ENCODE measurements around the gene OSBPL9. TPM values are rescaled to one million over a fixed set of nuclear protein-coding genes. Genes with fewer than 3 reads are reported as not detected.

Gene OSBPL9
- total and polyA plus RNA-seq, 4 experiments from 2014 or later, result 45.1 to 47.8 (median 46.1) TPM

- Histone ChIP-seq H3K27me3 (ENCODE audit: insufficient read depth, low read length) (no peaks in the 10 kb centered on the region), H3K4me1 (ENCODE audit: insufficient read depth, low read length) (no peaks in the 10 kb centered on the region), H3K27ac (ENCODE audit: low read depth, low read length) (no peak overlapping the region), H3K4me3 (ENCODE audit: low read length in 2 of 2) (no peak overlapping the region), H3K9me3 (ENCODE audit: control insufficient read depth in 1 of 2, low read length in 2 of 2) (no peaks in the 10 kb centered on the region), H3K36me3 (ENCODE audit: insufficient read depth, low read length) (no peaks in the 10 kb centered on the region)
- H3K36me3 Mint-ChIP-seq, result no peaks in the 10 kb centered on the region
- POLR2A ChIA-PET (ENCODE audit: partially characterized antibody), result no interaction called here
- no peaks in the 10 kb centered on the region for H3K4me1 Mint-ChIP-seq
- H3K27ac Mint-ChIP-seq, result no peak overlapping the region
- peaks cover 8 to 14% of the 10 kb centered on the region in 2 donors for H3K27me3 Mint-ChIP-seq
- CTCF ChIA-PET (ENCODE audit: partially characterized antibody), result no interaction called here
- H3K9me3 Mint-ChIP-seq, result peaks cover 0 to 2% (median 0%) of the 10 kb centered on the region in 8 donors
- intact Hi-C loops (cut with micrococcal nuclease), result no loop called here
- no peak overlapping the region for H3K4me3 Mint-ChIP-seq
- DNase-seq, result no peak
These were observed 6.3 kb upstream of the OSBPL9 start for GRCh38 chr1:51610637-51611036.

GRCh38 chr1:51612447-51612961 lies 4.4 kb upstream of the OSBPL9 start:
- no peak overlapping the region for H3K4me3 Mint-ChIP-seq
- peaks cover 0 to 2% (median 0%) of the 10 kb centered on the region in 8 donors for H3K9me3 Mint-ChIP-seq
- Histone ChIP-seq H3K27ac (ENCODE audit: low read depth, low read length) (no peak overlapping the region), H3K9me3 (ENCODE audit: control insufficient read depth in 1 of 2, low read length in 2 of 2) (no peaks in the 10 kb centered on the region), H3K36me3 (ENCODE audit: insufficient read depth, low read length) (no peaks in the 10 kb centered on the region), H3K4me1 (ENCODE audit: insufficient read depth, low read length) (peaks cover 7% of the 10 kb centered on the region), H3K4me3 (ENCODE audit: low read length in 2 of 2) (no peak overlapping the region), H3K27me3 (ENCODE audit: insufficient read depth, low read length) (no peaks in the 10 kb centered on the region)
- CTCF ChIA-PET (ENCODE audit: partially characterized antibody), result no interaction called here
- POLR2A ChIA-PET (ENCODE audit: partially characterized antibody), result no interaction called here
- no peak for DNase-seq
- no peak overlapping the region for H3K27ac Mint-ChIP-seq
- H3K4me1 Mint-ChIP-seq, result peaks cover 6 to 13% (median 10%) of the 10 kb centered on the region in 4 donors
- peaks cover 0 to 5% of the 10 kb centered on the region in 2 donors for H3K36me3 Mint-ChIP-seq
- peaks cover 8 to 12% of the 10 kb centered on the region in 2 donors for H3K27me3 Mint-ChIP-seq
- intact Hi-C loops (cut with micrococcal nuclease), result no loop called here

- H3K9me3 Mint-ChIP-seq, result no peaks in the 10 kb centered on the region
- peaks cover 4 to 5% of the 10 kb centered on the region in 2 donors for H3K27me3 Mint-ChIP-seq
- H3K4me1 Mint-ChIP-seq, result peaks cover 20 to 42% (median 30%) of the 10 kb centered on the region in 4 donors
- CTCF ChIA-PET (ENCODE audit: partially characterized antibody), result no interaction called here
- Histone ChIP-seq H3K27ac (ENCODE audit: low read depth, low read length) (no peak overlapping the region), H3K9me3 (ENCODE audit: control insufficient read depth in 1 of 2, low read length in 2 of 2) (no peaks in the 10 kb centered on the region), H3K27me3 (ENCODE audit: insufficient read depth, low read length) (no peaks in the 10 kb centered on the region), H3K36me3 (ENCODE audit: insufficient read depth, low read length) (no peaks in the 10 kb centered on the region), H3K4me1 (ENCODE audit: insufficient read depth, low read length) (peaks cover 26% of the 10 kb centered on the region), H3K4me3 (ENCODE audit: low read length in 2 of 2) (no peak overlapping the region)
- H3K4me3 Mint-ChIP-seq, result peak overlapping the region in 3 of 8 donors; percentile 30 to 58 (median 33)
- no peak for DNase-seq
- H3K36me3 Mint-ChIP-seq, result peaks cover 0 to 5% of the 10 kb centered on the region in 2 donors
- POLR2A ChIA-PET (ENCODE audit: partially characterized antibody), result interaction anchor here (0.6 to 0.7 kb wide), 2 partner anchors 8 to 46 kb away, joined by 3 read pairs; no protein-coding TSS in a partner anchor
- peak overlapping the region in 5 of 7 donors; percentile 20 to 80 (median 32) for H3K27ac Mint-ChIP-seq
- intact Hi-C loops (cut with micrococcal nuclease), result loop anchor here (2.0 to 5.0 kb wide), 5 partner anchors 47 to 379 kb away; partner anchors contain the start of genes EPS15, NRDC and RNF11
These were observed 1.1 kb upstream of the OSBPL9 start for GRCh38 chr1:51615780-51616291.

DNA sequence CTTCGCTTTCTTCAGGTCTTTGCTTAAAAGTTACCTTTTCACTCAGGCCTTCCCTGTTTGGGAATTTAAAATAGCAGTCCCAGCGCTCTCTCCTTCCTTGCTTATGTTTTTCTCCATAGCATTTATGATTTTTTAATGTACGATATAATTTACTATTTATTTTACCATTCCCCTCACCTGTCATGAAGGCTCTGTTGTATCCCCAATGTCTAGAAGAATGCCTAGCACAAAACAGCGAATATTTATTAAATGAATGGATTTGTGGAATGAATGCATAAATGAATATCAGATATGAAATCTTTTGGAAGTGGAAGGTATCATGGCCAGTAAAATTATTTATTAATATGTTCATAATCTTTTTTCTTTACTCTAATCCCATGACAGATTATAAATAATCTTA lies 402 bp upstream of the OSBPL9 start:
- peaks cover 2 to 3% of the 10 kb centered on the region in 2 donors for H3K27me3 Mint-ChIP-seq
- POLR2A ChIA-PET (ENCODE audit: partially characterized antibody), result interaction anchor here (1.1 to 2.0 kb wide), 3 partner anchors 48 to 116 kb away, joined by 5 to 9 read pairs (median 7); no protein-coding TSS in a partner anchor
- peaks cover 0 to 5% of the 10 kb centered on the region in 2 donors for H3K36me3 Mint-ChIP-seq
- peak overlapping the region in 6 of 8 donors; percentile 21 to 100 (median 79) for H3K4me3 Mint-ChIP-seq
- peak overlapping the region in 5 of 7 donors; percentile 20 to 99 (median 93) for H3K27ac Mint-ChIP-seq
- no peaks in the 10 kb centered on the region for H3K9me3 Mint-ChIP-seq
- H3K4me3 ChIP-seq (ENCODE audit: low read length in 2 of 2), result no peak overlapping the region
- no peaks in the 10 kb centered on the region for H3K27me3 ChIP-seq (ENCODE audit: insufficient read depth, low read length)
- no peak overlapping the region for H3K27ac ChIP-seq (ENCODE audit: low read depth, low read length)
- H3K4me1 Mint-ChIP-seq, result peaks cover 20 to 43% (median 32%) of the 10 kb centered on the region in 4 donors
- CTCF ChIA-PET (ENCODE audit: partially characterized antibody), result no interaction called here
- DNase-seq, result no peak
- H3K9me3 ChIP-seq (ENCODE audit: control insufficient read depth in 1 of 2, low read length in 2 of 2), result no peaks in the 10 kb centered on the region
- H3K4me1 ChIP-seq (ENCODE audit: insufficient read depth, low read length), result peaks cover 26% of the 10 kb centered on the region
- intact Hi-C loops (cut with micrococcal nuclease), result loop anchor here (2.0 to 5.0 kb wide), 5 partner anchors 48 to 379 kb away; partner anchors contain the start of genes EPS15, NRDC and RNF11
- no peaks in the 10 kb centered on the region for H3K36me3 ChIP-seq (ENCODE audit: insufficient read depth, low read length)

DNA sequence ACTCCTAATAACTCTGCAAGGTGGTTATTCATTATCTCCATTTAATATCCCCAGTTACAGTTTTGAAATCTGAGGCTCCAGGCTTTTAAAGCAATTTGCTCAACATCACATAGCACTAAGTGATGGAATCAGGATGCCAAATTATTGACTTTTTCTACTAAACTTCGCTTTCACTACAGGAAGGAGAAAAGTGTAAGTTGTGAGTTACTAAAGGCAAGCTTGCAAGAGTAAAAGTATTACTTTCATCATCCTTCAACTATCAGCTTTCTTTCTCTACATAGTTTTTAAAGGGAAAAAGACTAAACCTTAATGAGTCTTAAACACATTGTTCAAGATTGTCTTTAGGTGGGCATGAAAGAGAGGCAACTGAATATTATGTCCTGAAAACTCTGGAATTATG lies 1.8 kb downstream of the OSBPL9 start:
- ChIA-PET POLR2A (ENCODE audit: partially characterized antibody) (interaction anchor here (1.0 to 2.0 kb wide), 2 partner anchors 50 to 110 kb away, joined by 5 to 9 read pairs; no protein-coding TSS in a partner anchor), CTCF (ENCODE audit: partially characterized antibody) (interaction anchor here (1.2 kb wide), 1 partner anchor 150 kb away, joined by 4 read pairs; no protein-coding TSS in a partner anchor)
- H3K9me3 Mint-ChIP-seq, result no peaks in the 10 kb centered on the region
- intact Hi-C loops (cut with micrococcal nuclease), result loop anchor here (5.0 kb wide), 2 partner anchors 149 to 381 kb away; partner anchors contain the start of gene RNF11
- H3K27ac ChIP-seq (ENCODE audit: low read depth, low read length), result no peak overlapping the region
- no peak for DNase-seq
- H3K27ac Mint-ChIP-seq, result peak overlapping the region in 2 of 7 donors; percentile 80 to 100
- no peaks in the 10 kb centered on the region for H3K27me3 Mint-ChIP-seq
- peaks cover 32 to 58% (median 45%) of the 10 kb centered on the region in 4 donors for H3K4me1 Mint-ChIP-seq
- peaks cover 0 to 5% of the 10 kb centered on the region in 2 donors for H3K36me3 Mint-ChIP-seq
- no peak overlapping the region for H3K4me3 ChIP-seq (ENCODE audit: low read length in 2 of 2)
- no peaks in the 10 kb centered on the region for H3K36me3 ChIP-seq (ENCODE audit: insufficient read depth, low read length)
- H3K27me3 ChIP-seq (ENCODE audit: insufficient read depth, low read length), result no peaks in the 10 kb centered on the region
- no peaks in the 10 kb centered on the region for H3K9me3 ChIP-seq (ENCODE audit: control insufficient read depth in 1 of 2, low read length in 2 of 2)
- H3K4me3 Mint-ChIP-seq, result peak overlapping the region in 3 of 8 donors; percentile 16 to 66 (median 26)
- H3K4me1 ChIP-seq (ENCODE audit: insufficient read depth, low read length), result peaks cover 34% of the 10 kb centered on the region

GRCh38 chr1:51620470-51620869 lies 3.6 kb downstream of the OSBPL9 start:
- intact Hi-C loops (cut with micrococcal nuclease), result no loop called here
- Histone ChIP-seq H3K27me3 (ENCODE audit: insufficient read depth, low read length) (no peaks in the 10 kb centered on the region), H3K27ac (ENCODE audit: low read depth, low read length) (no peak overlapping the region), H3K4me1 (ENCODE audit: insufficient read depth, low read length) (peaks cover 34% of the 10 kb centered on the region), H3K36me3 (ENCODE audit: insufficient read depth, low read length) (no peaks in the 10 kb centered on the region), H3K4me3 (ENCODE audit: low read length in 2 of 2) (no peak overlapping the region), H3K9me3 (ENCODE audit: control insufficient read depth in 1 of 2, low read length in 2 of 2) (no peaks in the 10 kb centered on the region)
- ChIA-PET POLR2A (ENCODE audit: partially characterized antibody) (no interaction called here), CTCF (ENCODE audit: partially characterized antibody) (no interaction called here)
- H3K36me3 Mint-ChIP-seq, result peaks cover 0 to 5% of the 10 kb centered on the region in 2 donors
- no peaks in the 10 kb centered on the region for H3K27me3 Mint-ChIP-seq
- no peak overlapping the region for H3K4me3 Mint-ChIP-seq
- H3K9me3 Mint-ChIP-seq, result no peaks in the 10 kb centered on the region
- no peak for DNase-seq
- peak overlapping the region in 2 of 7 donors; percentile 24 to 71 for H3K27ac Mint-ChIP-seq
- peaks cover 36 to 61% (median 49%) of the 10 kb centered on the region in 4 donors for H3K4me1 Mint-ChIP-seq

GRCh38 chr1:51621161-51621560 lies 4.3 kb downstream of the OSBPL9 start:
- intact Hi-C loops (cut with micrococcal nuclease), result no loop called here
- no peaks in the 10 kb centered on the region for H3K9me3 Mint-ChIP-seq

More at GRCh38 chr1:51621161-51621560, 4.3 kb downstream of the OSBPL9 start:
- POLR2A ChIA-PET (ENCODE audit: partially characterized antibody), result no interaction called here
- DNase-seq, result no peak
- H3K4me1 ChIP-seq (ENCODE audit: insufficient read depth, low read length), result peaks cover 33% of the 10 kb centered on the region
- CTCF ChIA-PET (ENCODE audit: partially characterized antibody), result no interaction called here
- no peaks in the 10 kb centered on the region for H3K36me3 ChIP-seq (ENCODE audit: insufficient read depth, low read length)
- H3K27me3 ChIP-seq (ENCODE audit: insufficient read depth, low read length), result no peaks in the 10 kb centered on the region
- H3K27me3 Mint-ChIP-seq, result no peaks in the 10 kb centered on the region
- no peak overlapping the region for H3K27ac ChIP-seq (ENCODE audit: low read depth, low read length)
- H3K27ac Mint-ChIP-seq, result peak overlapping the region in 1 of 7 donors; percentile 6
- no peak overlapping the region for H3K4me3 Mint-ChIP-seq
- peaks cover 39 to 59% (median 49%) of the 10 kb centered on the region in 4 donors for H3K4me1 Mint-ChIP-seq
- H3K4me3 ChIP-seq (ENCODE audit: low read length in 2 of 2), result no peak overlapping the region
- H3K9me3 ChIP-seq (ENCODE audit: control insufficient read depth in 1 of 2, low read length in 2 of 2), result no peaks in the 10 kb centered on the region
- peaks cover 0 to 5% of the 10 kb centered on the region in 2 donors for H3K36me3 Mint-ChIP-seq

Data from CD4-positive, alpha-beta memory T cell (primary cell).